A673 (cell line): ENCODE measurements around the gene FHIT.

ENCODE experiments used
- EZH2 ChIP-seq: fragments of 200-600 bp; sonication (generic); IDR thresholded peaks from 2 replicates; pipeline ENCODE4 v1.6.1; 2017; ENCODE audit warnings: borderline replicate concordance, low read depth, mild to moderate bottlenecking, mixed read lengths, antibody characterized with exemption, low read length; ENCODE audit not compliant: poor library complexity, severe bottlenecking
- TF ChIP-seq, protein P1 (sequence below): fragments of 300-800, 200-600 bp; sonication (generic); conservative IDR thresholded peaks from 2 replicates; pipeline ENCODE4 v1.5.1; 2017; ENCODE audit warnings: low read depth, mild to moderate bottlenecking, antibody characterized with exemption, low read length, moderate library complexity, mixed read lengths

- TF ChIP-seq, protein P1, sequence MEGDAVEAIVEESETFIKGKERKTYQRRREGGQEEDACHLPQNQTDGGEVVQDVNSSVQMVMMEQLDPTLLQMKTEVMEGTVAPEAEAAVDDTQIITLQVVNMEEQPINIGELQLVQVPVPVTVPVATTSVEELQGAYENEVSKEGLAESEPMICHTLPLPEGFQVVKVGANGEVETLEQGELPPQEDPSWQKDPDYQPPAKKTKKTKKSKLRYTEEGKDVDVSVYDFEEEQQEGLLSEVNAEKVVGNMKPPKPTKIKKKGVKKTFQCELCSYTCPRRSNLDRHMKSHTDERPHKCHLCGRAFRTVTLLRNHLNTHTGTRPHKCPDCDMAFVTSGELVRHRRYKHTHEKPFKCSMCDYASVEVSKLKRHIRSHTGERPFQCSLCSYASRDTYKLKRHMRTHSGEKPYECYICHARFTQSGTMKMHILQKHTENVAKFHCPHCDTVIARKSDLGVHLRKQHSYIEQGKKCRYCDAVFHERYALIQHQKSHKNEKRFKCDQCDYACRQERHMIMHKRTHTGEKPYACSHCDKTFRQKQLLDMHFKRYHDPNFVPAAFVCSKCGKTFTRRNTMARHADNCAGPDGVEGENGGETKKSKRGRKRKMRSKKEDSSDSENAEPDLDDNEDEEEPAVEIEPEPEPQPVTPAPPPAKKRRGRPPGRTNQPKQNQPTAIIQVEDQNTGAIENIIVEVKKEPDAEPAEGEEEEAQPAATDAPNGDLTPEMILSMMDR, result no peak
- no peak for TF ChIP-seq EZH2
Observed at GRCh38 chr3:60651799-60652198, 599.5 kb downstream of the FHIT start.
